H1 (cell line): ENCODE data around the gene PCBP1. TPM values are rescaled to one million over a fixed set of nuclear protein-coding genes. Genes with fewer than 3 reads are reported as not detected.

Source experiments
- EGR1 ChIP-seq: IDR thresholded peaks from 2 replicates; pipeline ENCODE4 v1.6.1; 2011; ENCODE audit warnings: low read depth, low read length, borderline replicate concordance
- JUND ChIP-seq: IDR thresholded peaks from 2 replicates; pipeline ENCODE4 v1.6.1; 2011; ENCODE audit warnings: mild to moderate bottlenecking, improper control_type of control experiment, low read length
- KDM1A ChIP-seq: fragments of 200-600, 300-600 bp; sonication (generic); IDR thresholded peaks from 2 replicates; pipeline ENCODE4 v1.7.1; 2016; ENCODE audit warnings: mild to moderate bottlenecking, low read length, borderline replicate concordance
- POLR2A ChIP-seq, 2 experiments: IDR thresholded peaks; 1 replicate in 1 of 2; 2 replicates in 1 of 2; pipeline ENCODE4 v1.6.1; 2011; ENCODE audit warnings: low read depth in 2 of 2, low read length in 2 of 2, mild to moderate bottlenecking in 2 of 2; ENCODE audit errors: control extremely low read depth in 1 of 2
- RAD21 ChIP-seq, 2 experiments: IDR thresholded peaks in 1 of 2; conservative IDR thresholded peaks in 1 of 2; 2 replicates each; pipeline ENCODE4 v1.6.1; 2011; ENCODE audit warnings: low read depth in 2 of 2, low read length in 2 of 2, improper control_type of control experiment in 1 of 2, inconsistent platforms in 1 of 2, mild to moderate bottlenecking in 1 of 2, moderate library complexity in 1 of 2
- TAF1 ChIP-seq: IDR thresholded peaks from 2 replicates; pipeline ENCODE4 v1.6.1; 2011; ENCODE audit warnings: mild to moderate bottlenecking, low read depth, low read length
- polyA plus RNA-seq, 7 experiments: library from polyadenylated mRNA; depleted of rRNA in 3 of 7; stranded (reverse) in 5 of 7; unstranded in 2 of 7; fragments of >200 nt in 5 of 7; fragments of 200-250 nt in 2 of 7; gene quantifications; 1 replicate in 5 of 7; 2 replicates in 1 of 7; 4 replicates in 1 of 7; pipeline versions ENCODE4 v1.2.1 to v1.2.3, GENCODE V29; 2011 to 2013; ENCODE audit warnings: missing spikeins in 2 of 7, mixed read lengths in 2 of 7
- total RNA-seq: library from RNA; stranded (reverse); fragmentation: NEBNext Ultra II Directional; extraction: Animal tissue kit (Norgen Biotek cat#: 25700); gene quantifications from 2 replicates; pipeline ENCODE4 v1.2.1, GENCODE V29; 2021
- TF ChIP-seq, protein P1 (sequence below): fragments of 300-600 bp; sonication (generic); IDR thresholded peaks from 2 replicates; pipeline ENCODE4 v1.7.1; 2012; ENCODE audit warnings: low read length, moderate library complexity, mild to moderate bottlenecking, inconsistent platforms; ENCODE audit not compliant: insufficient replicate concordance
- TF ChIP-seq, protein P2 (sequence below): IDR thresholded peaks from 2 replicates; pipeline ENCODE4 v1.6.1; 2012; ENCODE audit warnings: low read length, inconsistent platforms

The PCBP1 gene
- total and polyA plus RNA-seq, 2 of the 8 experiments (the other 6 are each of a cell fraction or from before 2014, with no cell fraction given): 279 to 493 TPM

DNA sequence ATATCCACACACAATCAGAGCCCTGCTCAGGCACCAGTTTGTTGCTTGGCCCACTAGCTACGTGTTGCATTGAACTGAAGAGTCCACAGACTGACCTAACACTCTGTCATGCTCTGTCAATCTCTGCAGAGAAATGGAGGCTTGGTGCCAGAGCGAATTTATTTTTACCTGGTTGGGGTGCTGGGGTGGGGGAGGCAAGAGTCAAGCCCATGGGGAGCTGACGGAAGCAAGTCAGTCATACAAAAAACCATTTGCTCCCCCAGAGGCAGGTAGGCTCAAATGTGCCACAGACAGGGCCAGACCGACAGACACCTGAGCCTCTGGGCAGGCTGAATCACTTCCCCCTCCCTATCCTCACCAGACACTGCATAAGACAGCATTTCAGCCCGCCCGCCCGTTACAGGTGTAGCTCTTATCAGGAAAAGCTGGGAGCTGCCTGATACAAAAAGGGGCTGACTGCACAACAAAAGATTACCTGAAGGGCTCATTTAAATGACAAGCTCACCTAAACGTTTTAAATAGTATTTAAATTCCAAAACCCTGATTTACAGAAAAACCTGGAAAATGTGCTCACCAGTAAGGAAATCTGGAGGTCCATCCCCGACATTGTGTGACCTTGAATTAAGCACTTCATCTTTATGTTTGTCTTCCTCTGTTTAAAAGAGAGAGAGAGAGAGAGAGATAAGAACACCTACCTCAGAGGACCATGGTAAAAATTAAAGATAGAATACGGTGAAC lies 2.1 kb upstream of the PCBP1 start (continued):
- TF ChIP-seq, protein P1, sequence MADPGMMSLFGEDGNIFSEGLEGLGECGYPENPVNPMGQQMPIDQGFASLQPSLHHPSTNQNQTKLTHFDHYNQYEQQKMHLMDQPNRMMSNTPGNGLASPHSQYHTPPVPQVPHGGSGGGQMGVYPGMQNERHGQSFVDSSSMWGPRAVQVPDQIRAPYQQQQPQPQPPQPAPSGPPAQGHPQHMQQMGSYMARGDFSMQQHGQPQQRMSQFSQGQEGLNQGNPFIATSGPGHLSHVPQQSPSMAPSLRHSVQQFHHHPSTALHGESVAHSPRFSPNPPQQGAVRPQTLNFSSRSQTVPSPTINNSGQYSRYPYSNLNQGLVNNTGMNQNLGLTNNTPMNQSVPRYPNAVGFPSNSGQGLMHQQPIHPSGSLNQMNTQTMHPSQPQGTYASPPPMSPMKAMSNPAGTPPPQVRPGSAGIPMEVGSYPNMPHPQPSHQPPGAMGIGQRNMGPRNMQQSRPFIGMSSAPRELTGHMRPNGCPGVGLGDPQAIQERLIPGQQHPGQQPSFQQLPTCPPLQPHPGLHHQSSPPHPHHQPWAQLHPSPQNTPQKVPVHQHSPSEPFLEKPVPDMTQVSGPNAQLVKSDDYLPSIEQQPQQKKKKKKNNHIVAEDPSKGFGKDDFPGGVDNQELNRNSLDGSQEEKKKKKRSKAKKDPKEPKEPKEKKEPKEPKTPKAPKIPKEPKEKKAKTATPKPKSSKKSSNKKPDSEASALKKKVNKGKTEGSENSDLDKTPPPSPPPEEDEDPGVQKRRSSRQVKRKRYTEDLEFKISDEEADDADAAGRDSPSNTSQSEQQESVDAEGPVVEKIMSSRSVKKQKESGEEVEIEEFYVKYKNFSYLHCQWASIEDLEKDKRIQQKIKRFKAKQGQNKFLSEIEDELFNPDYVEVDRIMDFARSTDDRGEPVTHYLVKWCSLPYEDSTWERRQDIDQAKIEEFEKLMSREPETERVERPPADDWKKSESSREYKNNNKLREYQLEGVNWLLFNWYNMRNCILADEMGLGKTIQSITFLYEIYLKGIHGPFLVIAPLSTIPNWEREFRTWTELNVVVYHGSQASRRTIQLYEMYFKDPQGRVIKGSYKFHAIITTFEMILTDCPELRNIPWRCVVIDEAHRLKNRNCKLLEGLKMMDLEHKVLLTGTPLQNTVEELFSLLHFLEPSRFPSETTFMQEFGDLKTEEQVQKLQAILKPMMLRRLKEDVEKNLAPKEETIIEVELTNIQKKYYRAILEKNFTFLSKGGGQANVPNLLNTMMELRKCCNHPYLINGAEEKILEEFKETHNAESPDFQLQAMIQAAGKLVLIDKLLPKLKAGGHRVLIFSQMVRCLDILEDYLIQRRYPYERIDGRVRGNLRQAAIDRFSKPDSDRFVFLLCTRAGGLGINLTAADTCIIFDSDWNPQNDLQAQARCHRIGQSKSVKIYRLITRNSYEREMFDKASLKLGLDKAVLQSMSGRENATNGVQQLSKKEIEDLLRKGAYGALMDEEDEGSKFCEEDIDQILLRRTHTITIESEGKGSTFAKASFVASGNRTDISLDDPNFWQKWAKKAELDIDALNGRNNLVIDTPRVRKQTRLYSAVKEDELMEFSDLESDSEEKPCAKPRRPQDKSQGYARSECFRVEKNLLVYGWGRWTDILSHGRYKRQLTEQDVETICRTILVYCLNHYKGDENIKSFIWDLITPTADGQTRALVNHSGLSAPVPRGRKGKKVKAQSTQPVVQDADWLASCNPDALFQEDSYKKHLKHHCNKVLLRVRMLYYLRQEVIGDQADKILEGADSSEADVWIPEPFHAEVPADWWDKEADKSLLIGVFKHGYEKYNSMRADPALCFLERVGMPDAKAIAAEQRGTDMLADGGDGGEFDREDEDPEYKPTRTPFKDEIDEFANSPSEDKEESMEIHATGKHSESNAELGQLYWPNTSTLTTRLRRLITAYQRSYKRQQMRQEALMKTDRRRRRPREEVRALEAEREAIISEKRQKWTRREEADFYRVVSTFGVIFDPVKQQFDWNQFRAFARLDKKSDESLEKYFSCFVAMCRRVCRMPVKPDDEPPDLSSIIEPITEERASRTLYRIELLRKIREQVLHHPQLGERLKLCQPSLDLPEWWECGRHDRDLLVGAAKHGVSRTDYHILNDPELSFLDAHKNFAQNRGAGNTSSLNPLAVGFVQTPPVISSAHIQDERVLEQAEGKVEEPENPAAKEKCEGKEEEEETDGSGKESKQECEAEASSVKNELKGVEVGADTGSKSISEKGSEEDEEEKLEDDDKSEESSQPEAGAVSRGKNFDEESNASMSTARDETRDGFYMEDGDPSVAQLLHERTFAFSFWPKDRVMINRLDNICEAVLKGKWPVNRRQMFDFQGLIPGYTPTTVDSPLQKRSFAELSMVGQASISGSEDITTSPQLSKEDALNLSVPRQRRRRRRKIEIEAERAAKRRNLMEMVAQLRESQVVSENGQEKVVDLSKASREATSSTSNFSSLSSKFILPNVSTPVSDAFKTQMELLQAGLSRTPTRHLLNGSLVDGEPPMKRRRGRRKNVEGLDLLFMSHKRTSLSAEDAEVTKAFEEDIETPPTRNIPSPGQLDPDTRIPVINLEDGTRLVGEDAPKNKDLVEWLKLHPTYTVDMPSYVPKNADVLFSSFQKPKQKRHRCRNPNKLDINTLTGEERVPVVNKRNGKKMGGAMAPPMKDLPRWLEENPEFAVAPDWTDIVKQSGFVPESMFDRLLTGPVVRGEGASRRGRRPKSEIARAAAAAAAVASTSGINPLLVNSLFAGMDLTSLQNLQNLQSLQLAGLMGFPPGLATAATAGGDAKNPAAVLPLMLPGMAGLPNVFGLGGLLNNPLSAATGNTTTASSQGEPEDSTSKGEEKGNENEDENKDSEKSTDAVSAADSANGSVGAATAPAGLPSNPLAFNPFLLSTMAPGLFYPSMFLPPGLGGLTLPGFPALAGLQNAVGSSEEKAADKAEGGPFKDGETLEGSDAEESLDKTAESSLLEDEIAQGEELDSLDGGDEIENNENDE: peak; percentile 85
- TF ChIP-seq RAD21 (IDR thresholded peaks at IDR 0.05 in 1 of 2, conservative IDR thresholded peaks at IDR 0.05 in 1 of 2; ENCODE audit: low read depth in 2 of 2, low read length in 2 of 2): peak; percentile 2 to 24; a peak in 2 of 4 replicates
- peak; percentile 45 to 69; a peak in 2 of 3 replicates for TF ChIP-seq POLR2A (IDR thresholded peaks at IDR 0.05; ENCODE audit: control extremely low read depth in 1 of 2, low read depth in 2 of 2, low read length in 2 of 2)
- no peak for TF ChIP-seq EGR1
- TF ChIP-seq KDM1A: 0 out of 2 replicates have a peak, but pooled peaks have one; percentile 45
- TF ChIP-seq, protein P2, sequence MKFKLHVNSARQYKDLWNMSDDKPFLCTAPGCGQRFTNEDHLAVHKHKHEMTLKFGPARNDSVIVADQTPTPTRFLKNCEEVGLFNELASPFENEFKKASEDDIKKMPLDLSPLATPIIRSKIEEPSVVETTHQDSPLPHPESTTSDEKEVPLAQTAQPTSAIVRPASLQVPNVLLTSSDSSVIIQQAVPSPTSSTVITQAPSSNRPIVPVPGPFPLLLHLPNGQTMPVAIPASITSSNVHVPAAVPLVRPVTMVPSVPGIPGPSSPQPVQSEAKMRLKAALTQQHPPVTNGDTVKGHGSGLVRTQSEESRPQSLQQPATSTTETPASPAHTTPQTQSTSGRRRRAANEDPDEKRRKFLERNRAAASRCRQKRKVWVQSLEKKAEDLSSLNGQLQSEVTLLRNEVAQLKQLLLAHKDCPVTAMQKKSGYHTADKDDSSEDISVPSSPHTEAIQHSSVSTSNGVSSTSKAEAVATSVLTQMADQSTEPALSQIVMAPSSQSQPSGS: peak; percentile 85; the same call in 1 of the 2 replicates
- TF ChIP-seq JUND: 0 out of 2 replicates have a peak, but pooled peaks have one; percentile 31
- peak; percentile 85 for TF ChIP-seq TAF1
